ENCODE results near the gene PRKN. TPM values are rescaled to one million over a fixed set of nuclear protein-coding genes. Genes with fewer than 3 reads are reported as not detected.

Gene PRKN
- total and polyA plus RNA-seq, 2 donors (not counting 3 experiments of a cell fraction or from before 2014, with no cell fraction given) = 0.06 TPM; not detected in 1

DNA sequence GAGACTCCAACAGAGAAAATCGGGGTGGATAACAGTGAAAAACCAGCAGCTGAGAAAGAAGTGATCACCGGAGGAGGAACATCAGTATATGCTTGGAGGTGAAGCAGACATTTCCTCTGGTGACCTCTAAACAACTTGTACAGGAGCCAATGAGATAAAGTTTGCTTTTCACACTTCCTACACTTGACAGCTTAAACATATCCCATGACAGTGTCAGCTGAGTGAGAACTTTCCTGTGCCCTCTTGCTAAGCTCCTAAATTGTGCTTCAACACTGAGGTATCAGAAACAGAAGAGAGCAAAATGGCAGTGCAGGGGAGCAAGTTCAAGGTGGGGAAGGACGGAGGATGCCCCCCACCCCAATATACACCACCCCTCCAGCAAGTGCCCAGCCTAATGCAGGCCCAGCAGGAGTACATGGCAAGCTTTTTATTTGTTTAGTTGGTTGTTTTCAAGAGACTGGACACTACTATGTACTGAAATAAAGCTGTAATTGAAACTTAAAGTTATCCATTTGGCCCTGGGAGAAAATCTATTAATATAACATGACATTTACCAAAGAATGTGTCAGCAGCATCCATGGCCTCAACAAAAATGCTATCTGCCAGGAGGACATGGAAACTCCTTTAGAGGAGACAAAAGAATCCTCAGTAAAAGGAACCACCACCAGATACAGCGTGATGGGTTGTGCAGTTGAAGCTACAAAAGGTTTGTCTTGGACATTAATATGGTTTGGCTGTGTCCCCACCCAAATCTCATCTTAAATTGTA lies 540.2 kb downstream of the PRKN start:
- no peak overlapping the region for H3K9ac ChIP-seq (replicated peaks; ENCODE audit: extremely low read depth, insufficient read depth, low read length)
- DNase-seq (ENCODE audit: low read depth, low spot score) (no peak), FAIRE-seq (no peak)
- H4K20me1 ChIP-seq (replicated peaks; ENCODE audit: control insufficient read depth, extremely low read depth, insufficient read depth, low read length) = no peaks in the 10 kb centered on the region
- no peak overlapping the region for H3K4me2 ChIP-seq (ENCODE audit: insufficient read depth, low read length)
- ChIA-PET CTCF (no interaction called here), POLR2A (no interaction called here)
- H2AFZ ChIP-seq (ENCODE audit: low read depth, low read length) = no peak overlapping the region
- no peaks in the 10 kb centered on the region for H3K27me3 ChIP-seq (ENCODE audit: control insufficient read depth in 2 of 2, insufficient read depth in 2 of 2, low read length in 2 of 2)
- dilution Hi-C loops (cut with MboI; ENCODE audit: extremely low pct_ligation_motif_present, low sequenced_read_pairs) = no loop called here
- no peaks in the 10 kb centered on the region for H3K79me2 ChIP-seq (ENCODE audit: control insufficient read depth, insufficient read depth, low read length)
- no peaks in the 10 kb centered on the region for H3K9me3 ChIP-seq (replicated peaks; ENCODE audit: control insufficient read depth, insufficient read depth, low read length)
- no TSS peak for BruUV-seq (replicated peaks)
- intact Hi-C loops (cut with micrococcal nuclease) = loop anchor here (10.0 kb wide), 1 partner anchor 773 kb away; no protein-coding TSS in a partner anchor
- TF ChIP-seq MAX (IDR thresholded peaks at IDR 0.05; ENCODE audit: insufficient read depth, insufficient read length) (no peak), EZH2 (IDR thresholded peaks at IDR 0.05; ENCODE audit: borderline replicate concordance, low read depth, low read length, severe bottlenecking) (no peak), POLR2A (IDR thresholded peaks at IDR 0.05; ENCODE audit: low read depth, low read length) (no peak), JUN (IDR thresholded peaks at IDR 0.05; ENCODE audit: borderline replicate concordance, insufficient read depth, insufficient read length, low read depth) (no peak), FOS (IDR thresholded peaks at IDR 0.05; ENCODE audit: borderline replicate concordance, insufficient read depth, low read length) (no peak), POLR2AphosphoS5 (IDR thresholded peaks at IDR 0.05; ENCODE audit: insufficient read depth, low read depth, low read length) (no peak), GATA2 (IDR thresholded peaks at IDR 0.05; ENCODE audit: insufficient read depth, insufficient read length, low read depth, low read length) (no peak), MYC (IDR thresholded peaks at IDR 0.05; ENCODE audit: low read depth, low read length) (no peak)
- TF ChIP-seq, protein P1, sequence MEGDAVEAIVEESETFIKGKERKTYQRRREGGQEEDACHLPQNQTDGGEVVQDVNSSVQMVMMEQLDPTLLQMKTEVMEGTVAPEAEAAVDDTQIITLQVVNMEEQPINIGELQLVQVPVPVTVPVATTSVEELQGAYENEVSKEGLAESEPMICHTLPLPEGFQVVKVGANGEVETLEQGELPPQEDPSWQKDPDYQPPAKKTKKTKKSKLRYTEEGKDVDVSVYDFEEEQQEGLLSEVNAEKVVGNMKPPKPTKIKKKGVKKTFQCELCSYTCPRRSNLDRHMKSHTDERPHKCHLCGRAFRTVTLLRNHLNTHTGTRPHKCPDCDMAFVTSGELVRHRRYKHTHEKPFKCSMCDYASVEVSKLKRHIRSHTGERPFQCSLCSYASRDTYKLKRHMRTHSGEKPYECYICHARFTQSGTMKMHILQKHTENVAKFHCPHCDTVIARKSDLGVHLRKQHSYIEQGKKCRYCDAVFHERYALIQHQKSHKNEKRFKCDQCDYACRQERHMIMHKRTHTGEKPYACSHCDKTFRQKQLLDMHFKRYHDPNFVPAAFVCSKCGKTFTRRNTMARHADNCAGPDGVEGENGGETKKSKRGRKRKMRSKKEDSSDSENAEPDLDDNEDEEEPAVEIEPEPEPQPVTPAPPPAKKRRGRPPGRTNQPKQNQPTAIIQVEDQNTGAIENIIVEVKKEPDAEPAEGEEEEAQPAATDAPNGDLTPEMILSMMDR (IDR thresholded peaks at IDR 0.05; ENCODE audit: extremely low read depth in 1 of 2, insufficient read depth in 1 of 2, low read depth in 1 of 2, low read length in 2 of 2) = no peak
- H3K4me1 ChIP-seq (ENCODE audit: control insufficient read depth, extremely low read depth, insufficient read depth, low read length) = peaks cover 5% of the 10 kb centered on the region
- H3K9me1 ChIP-seq (replicated peaks; ENCODE audit: control insufficient read depth, extremely low read depth, insufficient read depth, low read length) = no peaks in the 10 kb centered on the region
- no peak overlapping the region for H3K27ac ChIP-seq (ENCODE audit: insufficient read depth, low read depth, low read length)
- no peak overlapping the region for H3K4me3 ChIP-seq (replicated peaks in 1 of 3; ENCODE audit: insufficient read depth in 1 of 3, low read depth in 1 of 3, low read length in 3 of 3)
- H3K36me3 ChIP-seq (ENCODE audit: control insufficient read depth in 2 of 2, extremely low read depth in 1 of 2, insufficient read depth in 2 of 2, low read length in 2 of 2) = no peaks in the 10 kb centered on the region

Measured in endothelial cell of umbilical vein (primary cell).